Effector memory CD4-positive, alpha-beta T cell (primary cell): ENCODE data around the gene HSPA6.
"Not testable (repeated sequence)": the region's sequence is repeated elsewhere in the genome, so short reads cannot be mapped to it uniquely, and the experiment has no call there.

Experiments
- DNase-seq, 3 donors: peaks; one replicate each; pipeline ENCODE4 v3.0.0-alpha.2; 2020
- H3K27ac ChIP-seq: 2 replicates; pipeline ENCODE4 v1.7.0; 2013; ENCODE audit warnings: mild to moderate bottlenecking, low read length, moderate library complexity; ENCODE audit not compliant: insufficient read depth, poor library complexity, severe bottlenecking
- H3K27me3 ChIP-seq: replicated peaks from 2 replicates; pipeline ENCODE4 v1.7.0; 2013; ENCODE audit warnings: mild to moderate bottlenecking, low read length; ENCODE audit not compliant: insufficient read depth, control insufficient read depth, poor library complexity, severe bottlenecking
- H3K36me3 ChIP-seq: 2 replicates; pipeline ENCODE4 v1.7.0; 2013; ENCODE audit warnings: mild to moderate bottlenecking, low read length, moderate library complexity; ENCODE audit not compliant: control insufficient read depth, insufficient read depth
- H3K4me1 ChIP-seq: 2 replicates; pipeline ENCODE4 v1.7.0; 2013; ENCODE audit warnings: low read length, mild to moderate bottlenecking; ENCODE audit not compliant: control insufficient read depth, insufficient read depth, poor library complexity, severe bottlenecking
- H3K4me3 ChIP-seq: 2 replicates; pipeline ENCODE4 v1.7.0; 2013; ENCODE audit warnings: low read length, low read depth, mild to moderate bottlenecking; ENCODE audit not compliant: insufficient read depth, poor library complexity, severe bottlenecking
- H3K9me3 ChIP-seq: 2 replicates; pipeline ENCODE4 v1.7.0; 2013; ENCODE audit warnings: mild to moderate bottlenecking, low read length, moderate library complexity; ENCODE audit not compliant: control insufficient read depth

HSPA6 gene

GRCh38 chr1:161560960-161561715, 36.8 kb downstream of the HSPA6 start:
- H3K4me1 ChIP-seq, DNase-seq, H3K4me3 ChIP-seq, H3K36me3 ChIP-seq, H3K27me3 ChIP-seq, H3K9me3 ChIP-seq, H3K27ac ChIP-seq: not testable (repeated sequence)

- not testable (repeated sequence) for H3K4me3 ChIP-seq, H3K36me3 ChIP-seq, H3K27ac ChIP-seq
Observed at GRCh38 chr1:161562441-161562840, 38.1 kb downstream of the HSPA6 start.

GRCh38 chr1:161563522-161563921, 39.2 kb downstream of the HSPA6 start:
- not testable (repeated sequence) for H3K27ac ChIP-seq, H3K4me1 ChIP-seq, H3K9me3 ChIP-seq, DNase-seq, H3K4me3 ChIP-seq, H3K36me3 ChIP-seq, H3K27me3 ChIP-seq

More at GRCh38 chr1:161562441-161562840, 38.1 kb downstream of the HSPA6 start:
- DNase-seq, H3K4me1 ChIP-seq, H3K9me3 ChIP-seq, H3K27me3 ChIP-seq: not testable (repeated sequence)

GRCh38 chr1:161566602-161566960, 42.2 kb downstream of the HSPA6 start:
- not testable (repeated sequence) for H3K4me3 ChIP-seq, H3K27ac ChIP-seq, H3K4me1 ChIP-seq, H3K9me3 ChIP-seq, DNase-seq, H3K36me3 ChIP-seq, H3K27me3 ChIP-seq

- not testable (repeated sequence) for H3K4me3 ChIP-seq, H3K36me3 ChIP-seq, DNase-seq, H3K27ac ChIP-seq, H3K27me3 ChIP-seq, H3K9me3 ChIP-seq, H3K4me1 ChIP-seq
Observed at GRCh38 chr1:161571703-161572102, 47.4 kb downstream of the HSPA6 start.
